GM23338 (cell line): ENCODE measurements around the gene LIFR. TPM values are rescaled to one million over a fixed set of nuclear protein-coding genes. Genes with fewer than 3 reads are reported as not detected.

Experiments used
- ATAC-seq: fragments of 200-7000 bp; cut with Tn5 transposase; 3 replicates; pipeline ENCODE4 v1.9.1; 2020
- DNase-seq: peaks from one replicate; pipeline ENCODE4 v3.0.0-alpha.2; 2015; ENCODE audit warnings: low spot score
- H2AFZ ChIP-seq: fragments of 200-600 bp; sonication (generic); 2 replicates; pipeline ENCODE4 v1.8.0; 2016; ENCODE audit warnings: antibody characterized with exemption, mild to moderate bottlenecking, moderate library complexity
- H3F3A ChIP-seq: fragments of 200-600 bp; sonication (generic); replicated peaks from 2 replicates; pipeline ENCODE4 v1.8.0; 2017; ENCODE audit warnings: antibody characterized with exemption, mixed run types, low read depth
- H3K27ac ChIP-seq: fragments of 200-600 bp; sonication (generic); 2 replicates; pipeline ENCODE4 v1.6.1; 2016; ENCODE audit warnings: low read depth
- H3K27me3 ChIP-seq: fragments of 200-600 bp; sonication (generic); 2 replicates; pipeline ENCODE4 v1.8.0; 2016; ENCODE audit warnings: mild to moderate bottlenecking, mixed run types, moderate library complexity; ENCODE audit not compliant: insufficient read depth
- H3K36me3 ChIP-seq: fragments of 200-600 bp; sonication (generic); 2 replicates; pipeline ENCODE4 v1.8.0; 2016; ENCODE audit warnings: mild to moderate bottlenecking; ENCODE audit not compliant: insufficient read depth
- H3K4me1 ChIP-seq: fragments of 200-600 bp; sonication (generic); 2 replicates; pipeline ENCODE4 v1.8.0; 2016; ENCODE audit warnings: mild to moderate bottlenecking, moderate library complexity; ENCODE audit not compliant: insufficient read depth
- H3K4me2 ChIP-seq: fragments of 200-600 bp; sonication (generic); 2 replicates; pipeline ENCODE4 v1.7.1; 2017; ENCODE audit warnings: mixed run types
- H3K4me3 ChIP-seq: fragments of 200-600 bp; sonication (generic); 2 replicates; pipeline ENCODE4 v1.6.1; 2016; ENCODE audit warnings: mixed run types
- H3K79me2 ChIP-seq: fragments of 200-600 bp; sonication (generic); replicated peaks from 2 replicates; pipeline ENCODE4 v1.8.0; 2017; ENCODE audit warnings: mild to moderate bottlenecking; ENCODE audit not compliant: insufficient read depth
- H3K9me2 ChIP-seq: fragments of 200-600 bp; sonication (generic); 2 replicates; pipeline ENCODE4 v1.8.0; 2017; ENCODE audit not compliant: insufficient read depth
- H4K20me1 ChIP-seq: fragments of 200-600 bp; sonication (generic); replicated peaks from 2 replicates; pipeline ENCODE4 v1.8.0; 2017; ENCODE audit warnings: mild to moderate bottlenecking; ENCODE audit not compliant: insufficient read depth
- H3K27ac Mint-ChIP-seq: 2 replicates; pipeline ENCODE4 v1.8.0; 2020; ENCODE audit warnings: inconsistent platforms, mild to moderate bottlenecking, moderate library complexity, mixed read lengths
- H3K27me3 Mint-ChIP-seq: 3 replicates; pipeline ENCODE4 v1.8.0; 2022; ENCODE audit warnings: low read depth, mild to moderate bottlenecking, moderate library complexity, mixed read lengths, inconsistent platforms; ENCODE audit not compliant: insufficient read depth, poor library complexity
- H3K36me3 Mint-ChIP-seq: 3 replicates; pipeline ENCODE4 v1.8.0; 2021; ENCODE audit warnings: low read depth, mild to moderate bottlenecking, inconsistent platforms, moderate library complexity, mixed read lengths
- H3K4me1 Mint-ChIP-seq: 3 replicates; pipeline ENCODE4 v1.8.0; 2020; ENCODE audit warnings: mild to moderate bottlenecking, inconsistent platforms, mixed read lengths
- H3K4me3 Mint-ChIP-seq: 3 replicates; pipeline ENCODE4 v1.8.0; 2021; ENCODE audit warnings: moderate library complexity, mild to moderate bottlenecking, inconsistent platforms, mixed read lengths
- H3K9me3 Mint-ChIP-seq: 3 replicates; pipeline ENCODE4 v1.8.0; 2020; ENCODE audit warnings: moderate library complexity, mild to moderate bottlenecking, inconsistent platforms, mixed read lengths
- CREB1 ChIP-seq: fragments of 250-450 bp; sonication (Bioruptor Pico); IDR thresholded peaks from 2 replicates; pipeline ENCODE4 v1.5.0; 2020; ENCODE audit warnings: low read depth, mild to moderate bottlenecking, moderate library complexity
- CTCF ChIP-seq, 2 experiments: fragments of 200-600 bp in 1 of 2; sonication (generic) in 1 of 2; conservative IDR thresholded peaks; 2 replicates each; pipeline versions ENCODE4 v1.5.1 to v1.6.1; 2016 to 2017; ENCODE audit warnings: antibody characterized with exemption in 2 of 2, low read depth in 2 of 2, mild to moderate bottlenecking in 2 of 2, moderate library complexity in 1 of 2
- ETS1 ChIP-seq: IDR thresholded peaks from 2 replicates; pipeline ENCODE4 v1.6.1; 2016; ENCODE audit warnings: antibody characterized with exemption
- EZH2 ChIP-seq: fragments of 200-600 bp; sonication (generic); IDR thresholded peaks from one replicate; pipeline ENCODE4 v1.8.0; 2017; ENCODE audit warnings: antibody characterized with exemption, mild to moderate bottlenecking, low read depth; ENCODE audit not compliant: unreplicated experiment
- EZH2phosphoT487 ChIP-seq: fragments of 200-600 bp; sonication (generic); IDR thresholded peaks from one replicate; pipeline ENCODE4 v1.8.1; 2018; ENCODE audit warnings: antibody characterized with exemption; ENCODE audit not compliant: unreplicated experiment
- JUNB ChIP-seq: IDR thresholded peaks from one replicate; pipeline ENCODE4 v1.6.1; 2016; ENCODE audit warnings: antibody characterized with exemption; ENCODE audit not compliant: unreplicated experiment
- NANOG ChIP-seq: IDR thresholded peaks from 2 replicates; pipeline ENCODE4 v1.6.1; 2016; ENCODE audit warnings: antibody characterized with exemption, borderline replicate concordance
- POLR2AphosphoS5 ChIP-seq: IDR thresholded peaks from 2 replicates; pipeline ENCODE4 v1.6.1; 2016; ENCODE audit warnings: antibody characterized with exemption, low read depth
- REST ChIP-seq: IDR thresholded peaks from one replicate; pipeline ENCODE4 v1.6.1; 2018; ENCODE audit warnings: antibody characterized with exemption; ENCODE audit not compliant: unreplicated experiment
- STAT1 ChIP-seq: IDR thresholded peaks from one replicate; pipeline ENCODE4 v1.6.1; 2016; ENCODE audit warnings: antibody characterized with exemption; ENCODE audit not compliant: unreplicated experiment
- ZNF114 ChIP-seq: fragments of 250-450 bp; sonication (Bioruptor Pico); IDR thresholded peaks from 2 replicates; pipeline ENCODE4 v1.5.0; 2020; ENCODE audit warnings: mild to moderate bottlenecking, moderate library complexity
- ZNF331 ChIP-seq: fragments of 250-450 bp; sonication (Bioruptor Pico); IDR thresholded peaks from 2 replicates; pipeline ENCODE4 v1.5.0; 2020; ENCODE audit warnings: low read depth, mild to moderate bottlenecking, moderate library complexity
- polyA plus RNA-seq: library from polyadenylated mRNA; unstranded; fragments of >200 nt; fragmentation: Nextera tagmentation; extraction: Ambion mirVana; gene quantifications from 2 replicates; pipeline ENCODE4 v1.2.1, GENCODE V29; 2016
- total RNA-seq: library from RNA; depleted of rRNA; stranded (reverse); fragments of >200 nt; shearing (Covaris generic); gene quantifications from 2 replicates; pipeline ENCODE4 v1.2.3, GENCODE V29; 2014
- TF ChIP-seq, protein P1 (sequence below): fragments of 250-450 bp; sonication (Bioruptor Pico); IDR thresholded peaks from 2 replicates; pipeline ENCODE4 v1.5.0; 2020; ENCODE audit warnings: mild to moderate bottlenecking, moderate library complexity

LIFR gene
- total and polyA plus RNA-seq, 2 experiments from 2014 or later: 11.0 to 25.2 TPM

- H3K9me2 ChIP-seq: no peaks in the 10 kb centered on the region
- Mint-ChIP-seq H3K27ac (no peak overlapping the region), H3K4me1 (peaks cover 20% of the 10 kb centered on the region), H3K4me3 (no peak overlapping the region), H3K36me3 (no peaks in the 10 kb centered on the region), H3K9me3 (no peaks in the 10 kb centered on the region), H3K27me3 (peaks cover 4% of the 10 kb centered on the region)
- H3K4me1 ChIP-seq: no peaks in the 10 kb centered on the region
- H4K20me1 ChIP-seq: no peaks in the 10 kb centered on the region
- no peak overlapping the region for H3K4me2 ChIP-seq
- no peak overlapping the region for H3K27ac ChIP-seq
- no peak for ATAC-seq
- DNase-seq: no peak
- TF ChIP-seq STAT1 (no peak), JUNB (no peak), ETS1 (no peak), CTCF (conservative IDR thresholded peaks at IDR 0.05; ENCODE audit: low read depth in 2 of 2) (no peak), REST (no peak), ZNF331 (no peak), POLR2AphosphoS5 (no peak), CREB1 (CRISPR knock-in tag) (no peak), ZNF114 (no peak), NANOG (no peak), EZH2 (no peak), EZH2phosphoT487 (no peak)
- TF ChIP-seq, protein P1, sequence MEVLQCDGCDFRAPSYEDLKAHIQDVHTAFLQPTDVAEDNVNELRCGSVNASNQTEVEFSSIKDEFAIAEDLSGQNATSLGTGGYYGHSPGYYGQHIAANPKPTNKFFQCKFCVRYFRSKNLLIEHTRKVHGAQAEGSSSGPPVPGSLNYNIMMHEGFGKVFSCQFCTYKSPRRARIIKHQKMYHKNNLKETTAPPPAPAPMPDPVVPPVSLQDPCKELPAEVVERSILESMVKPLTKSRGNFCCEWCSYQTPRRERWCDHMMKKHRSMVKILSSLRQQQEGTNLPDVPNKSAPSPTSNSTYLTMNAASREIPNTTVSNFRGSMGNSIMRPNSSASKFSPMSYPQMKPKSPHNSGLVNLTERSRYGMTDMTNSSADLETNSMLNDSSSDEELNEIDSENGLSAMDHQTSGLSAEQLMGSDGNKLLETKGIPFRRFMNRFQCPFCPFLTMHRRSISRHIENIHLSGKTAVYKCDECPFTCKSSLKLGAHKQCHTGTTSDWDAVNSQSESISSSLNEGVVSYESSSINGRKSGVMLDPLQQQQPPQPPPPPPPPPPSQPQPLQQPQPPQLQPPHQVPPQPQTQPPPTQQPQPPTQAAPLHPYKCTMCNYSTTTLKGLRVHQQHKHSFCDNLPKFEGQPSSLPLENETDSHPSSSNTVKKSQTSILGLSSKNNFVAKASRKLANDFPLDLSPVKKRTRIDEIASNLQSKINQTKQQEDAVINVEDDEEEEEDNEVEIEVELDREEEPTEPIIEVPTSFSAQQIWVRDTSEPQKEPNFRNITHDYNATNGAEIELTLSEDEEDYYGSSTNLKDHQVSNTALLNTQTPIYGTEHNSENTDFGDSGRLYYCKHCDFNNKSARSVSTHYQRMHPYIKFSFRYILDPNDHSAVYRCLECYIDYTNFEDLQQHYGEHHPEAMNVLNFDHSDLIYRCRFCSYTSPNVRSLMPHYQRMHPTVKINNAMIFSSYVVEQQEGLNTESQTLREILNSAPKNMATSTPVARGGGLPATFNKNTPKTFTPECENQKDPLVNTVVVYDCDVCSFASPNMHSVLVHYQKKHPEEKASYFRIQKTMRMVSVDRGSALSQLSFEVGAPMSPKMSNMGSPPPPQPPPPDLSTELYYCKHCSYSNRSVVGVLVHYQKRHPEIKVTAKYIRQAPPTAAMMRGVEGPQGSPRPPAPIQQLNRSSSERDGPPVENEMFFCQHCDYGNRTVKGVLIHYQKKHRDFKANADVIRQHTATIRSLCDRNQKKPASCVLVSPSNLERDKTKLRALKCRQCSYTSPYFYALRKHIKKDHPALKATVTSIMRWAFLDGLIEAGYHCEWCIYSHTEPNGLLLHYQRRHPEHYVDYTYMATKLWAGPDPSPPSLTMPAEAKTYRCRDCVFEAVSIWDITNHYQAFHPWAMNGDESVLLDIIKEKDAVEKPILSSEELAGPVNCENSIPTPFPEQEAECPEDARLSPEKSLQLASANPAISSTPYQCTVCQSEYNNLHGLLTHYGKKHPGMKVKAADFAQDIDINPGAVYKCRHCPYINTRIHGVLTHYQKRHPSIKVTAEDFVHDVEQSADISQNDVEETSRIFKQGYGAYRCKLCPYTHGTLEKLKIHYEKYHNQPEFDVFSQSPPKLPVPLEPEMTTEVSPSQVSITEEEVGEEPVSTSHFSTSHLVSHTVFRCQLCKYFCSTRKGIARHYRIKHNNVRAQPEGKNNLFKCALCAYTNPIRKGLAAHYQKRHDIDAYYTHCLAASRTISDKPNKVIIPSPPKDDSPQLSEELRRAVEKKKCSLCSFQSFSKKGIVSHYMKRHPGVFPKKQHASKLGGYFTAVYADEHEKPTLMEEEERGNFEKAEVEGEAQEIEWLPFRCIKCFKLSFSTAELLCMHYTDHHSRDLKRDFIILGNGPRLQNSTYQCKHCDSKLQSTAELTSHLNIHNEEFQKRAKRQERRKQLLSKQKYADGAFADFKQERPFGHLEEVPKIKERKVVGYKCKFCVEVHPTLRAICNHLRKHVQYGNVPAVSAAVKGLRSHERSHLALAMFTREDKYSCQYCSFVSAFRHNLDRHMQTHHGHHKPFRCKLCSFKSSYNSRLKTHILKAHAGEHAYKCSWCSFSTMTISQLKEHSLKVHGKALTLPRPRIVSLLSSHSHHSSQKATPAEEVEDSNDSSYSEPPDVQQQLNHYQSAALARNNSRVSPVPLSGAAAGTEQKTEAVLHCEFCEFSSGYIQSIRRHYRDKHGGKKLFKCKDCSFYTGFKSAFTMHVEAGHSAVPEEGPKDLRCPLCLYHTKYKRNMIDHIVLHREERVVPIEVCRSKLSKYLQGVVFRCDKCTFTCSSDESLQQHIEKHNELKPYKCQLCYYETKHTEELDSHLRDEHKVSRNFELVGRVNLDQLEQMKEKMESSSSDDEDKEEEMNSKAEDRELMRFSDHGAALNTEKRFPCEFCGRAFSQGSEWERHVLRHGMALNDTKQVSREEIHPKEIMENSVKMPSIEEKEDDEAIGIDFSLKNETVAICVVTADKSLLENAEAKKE: no peak
- H3K79me2 ChIP-seq: no peaks in the 10 kb centered on the region
- no peaks in the 10 kb centered on the region for H3K36me3 ChIP-seq
- H3K4me3 ChIP-seq: no peak overlapping the region
- H2AFZ ChIP-seq: no peak overlapping the region
- H3F3A ChIP-seq: no peaks in the 10 kb centered on the region
- no peaks in the 10 kb centered on the region for H3K27me3 ChIP-seq
Measured at GRCh38 chr5:38472541-38472940, 83.9 kb downstream of the LIFR start.
